GDM1 (cell line): ENCODE data around the gene KRT79.

Experiments used
- DNase-seq: peaks from one replicate; lab custom pipeline; 2025; lab: John Stamatoyannopoulos, UW

The KRT79 gene

DNA sequence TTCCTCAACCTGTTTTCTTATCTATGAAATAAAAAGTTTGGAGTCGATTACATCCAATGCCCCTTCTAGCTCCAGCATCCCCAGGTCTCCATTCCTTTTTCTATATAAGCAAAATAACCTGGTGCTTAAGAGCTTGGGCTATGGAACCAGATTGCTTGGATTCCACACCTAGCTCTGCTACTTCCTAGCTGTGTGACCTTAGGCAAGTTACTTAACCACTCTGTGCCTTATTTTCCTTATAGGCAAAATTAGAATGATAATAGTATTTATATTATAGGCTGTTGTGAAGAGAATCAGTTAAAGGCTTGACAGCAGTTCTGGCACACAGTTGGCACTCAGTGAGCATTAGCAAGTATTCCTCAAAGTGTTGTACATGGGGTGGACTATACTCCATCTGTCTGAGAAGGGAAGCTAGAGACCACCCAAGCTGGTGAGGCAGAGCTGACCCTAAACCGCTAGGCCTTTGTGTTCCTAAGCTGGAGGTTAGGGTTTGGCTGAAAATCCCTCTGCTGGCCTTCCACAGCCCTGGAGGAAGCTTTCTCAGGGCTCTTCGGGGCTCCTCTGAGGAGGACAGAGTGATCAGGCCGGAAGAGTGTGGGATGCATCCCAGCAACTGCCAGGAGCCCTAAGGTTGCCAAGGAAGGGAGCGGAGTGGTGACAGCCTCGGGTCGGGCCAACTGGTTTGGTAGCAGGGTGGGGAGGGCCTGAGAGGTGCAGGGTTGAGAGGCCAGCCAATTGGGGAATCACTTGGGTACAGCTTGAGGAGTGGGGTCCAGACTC is 14.2 kb downstream of the KRT79 start:
- DNase-seq: no peak

GRCh38 chr12:52818887-52819420 is 15.2 kb downstream of the KRT79 start:
- no peak for DNase-seq

- DNase-seq: no peak
These were observed 15.7 kb downstream of the KRT79 start for GRCh38 chr12:52818388-52818787.

DNA sequence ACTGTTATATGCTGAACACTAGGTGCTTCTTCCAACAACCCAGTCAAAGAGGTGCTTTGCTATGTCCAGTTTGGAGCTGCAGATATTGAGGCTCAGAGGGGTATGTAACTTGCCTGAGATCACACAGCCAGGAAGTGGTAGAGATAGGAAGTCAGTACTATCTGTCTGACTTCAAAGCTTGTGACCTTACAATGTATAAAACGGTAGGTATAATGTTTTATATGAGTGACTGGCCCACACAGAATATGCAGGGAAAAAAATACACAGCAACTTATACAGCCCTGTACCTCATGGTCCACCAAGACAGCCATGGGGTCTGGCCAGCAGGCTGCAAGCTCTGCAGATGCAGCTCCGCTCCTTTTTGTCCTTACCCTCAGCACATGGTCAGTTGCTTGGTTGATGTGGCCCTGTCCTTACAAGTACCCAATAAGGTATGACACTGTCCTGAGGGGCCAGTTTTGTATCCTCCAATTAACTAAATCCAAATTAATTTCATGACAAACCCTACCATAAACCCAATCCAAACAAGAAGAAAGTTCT is 16.3 kb downstream of the KRT79 start:
- no peak for DNase-seq

- DNase-seq: no peak
These were observed 17.0 kb downstream of the KRT79 start for GRCh38 chr12:52817003-52817698.

DNA sequence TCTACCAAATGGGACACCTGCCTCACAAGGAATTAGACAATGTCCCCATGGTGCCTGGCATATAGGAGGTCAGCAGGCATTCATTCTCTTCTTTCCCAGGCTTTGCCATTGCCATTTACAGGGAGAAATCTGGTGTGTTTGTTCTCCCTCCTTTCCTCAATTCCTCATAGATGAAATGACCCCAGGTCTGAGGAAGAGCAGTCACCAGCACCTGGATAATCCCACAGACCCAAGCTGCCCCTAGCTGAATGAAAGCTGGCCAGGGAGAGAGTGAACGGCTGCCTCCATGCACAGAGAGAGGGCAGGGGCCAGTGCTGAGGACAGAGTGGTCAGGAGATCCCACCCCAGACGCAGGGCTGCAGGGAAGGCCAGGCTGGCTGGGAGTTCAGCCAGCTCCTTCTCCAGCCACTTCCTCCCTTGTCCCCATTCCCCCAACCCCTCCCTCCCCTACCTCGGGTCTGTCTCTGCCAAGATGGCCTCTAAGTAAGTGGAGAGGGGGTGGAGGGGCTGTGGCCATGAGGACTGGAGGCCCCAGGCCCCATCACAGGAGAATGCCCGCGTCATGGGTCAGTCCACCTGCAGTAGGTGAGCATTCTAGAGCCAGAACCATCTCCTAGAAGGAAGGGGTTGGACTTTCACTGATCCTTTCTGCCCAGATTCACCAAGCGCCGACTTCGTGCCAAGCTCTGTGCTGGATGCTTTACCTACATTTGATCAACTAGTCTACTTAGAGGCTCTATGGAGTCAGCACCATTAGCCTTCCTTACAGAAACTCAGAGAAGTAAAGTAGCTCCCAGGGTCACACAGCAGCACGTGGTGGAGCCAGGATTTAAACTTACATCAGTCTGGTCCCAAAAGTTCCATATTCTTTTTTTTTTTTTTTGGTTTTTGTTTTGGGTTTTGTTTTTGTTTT is 18.2 kb downstream of the KRT79 start:
- DNase-seq: no peak

GRCh38 chr12:52815161-52815560 is 18.9 kb downstream of the KRT79 start:
- no peak for DNase-seq

DNA sequence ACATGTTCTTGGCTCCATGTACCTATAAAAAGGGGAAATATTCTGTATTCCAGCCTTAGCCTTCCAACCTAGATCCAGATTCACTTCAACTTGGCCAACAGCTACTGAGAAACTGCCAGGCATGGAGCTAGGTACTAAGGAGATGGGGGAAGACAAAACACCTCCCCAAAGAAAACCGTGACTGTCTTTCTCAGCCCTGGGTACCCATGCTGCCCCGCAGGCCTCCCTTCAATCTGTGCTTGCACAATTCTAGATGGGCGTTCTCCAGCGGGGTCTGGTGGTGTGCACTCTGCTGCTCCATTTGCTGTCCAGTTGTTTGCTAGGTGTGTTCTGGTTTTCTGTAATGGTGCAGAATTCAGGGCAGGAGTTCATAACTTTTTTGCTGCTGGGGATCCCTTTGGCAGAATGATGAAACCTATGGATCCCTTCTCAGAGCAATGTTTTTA is 19.4 kb downstream of the KRT79 start:
- DNase-seq: no peak

GRCh38 chr12:52813885-52814709 is 20.0 kb downstream of the KRT79 start, which contains the start of gene KRT4:
TSS of gene KRT4 (minus strand) at chr12:52814116. CDS start at chr12:52814058, 58 bp downstream.
- DNase-seq: no peak

- no peak for DNase-seq
These were observed 20.8 kb downstream of the KRT79 start for GRCh38 chr12:52813203-52813819.

- DNase-seq: no peak
These were observed 21.4 kb downstream of the KRT79 start for GRCh38 chr12:52812749-52813148.

DNA sequence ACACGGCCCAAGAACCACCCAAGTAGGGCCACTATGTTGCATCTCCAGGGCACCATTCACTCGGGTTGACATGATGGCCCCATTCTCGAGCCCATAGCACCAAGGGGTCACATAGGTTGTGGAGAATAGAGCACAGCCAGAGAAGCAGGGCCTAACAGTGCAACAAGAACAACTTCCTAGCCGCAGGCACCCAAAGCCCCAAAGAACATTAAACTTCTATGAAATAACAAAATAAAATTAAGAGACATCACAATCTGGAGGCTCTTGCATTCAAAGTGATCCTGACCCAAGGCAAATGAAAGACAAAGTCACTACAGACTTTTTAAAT is 22.1 kb downstream of the KRT79 start:
- DNase-seq: no peak

DNA sequence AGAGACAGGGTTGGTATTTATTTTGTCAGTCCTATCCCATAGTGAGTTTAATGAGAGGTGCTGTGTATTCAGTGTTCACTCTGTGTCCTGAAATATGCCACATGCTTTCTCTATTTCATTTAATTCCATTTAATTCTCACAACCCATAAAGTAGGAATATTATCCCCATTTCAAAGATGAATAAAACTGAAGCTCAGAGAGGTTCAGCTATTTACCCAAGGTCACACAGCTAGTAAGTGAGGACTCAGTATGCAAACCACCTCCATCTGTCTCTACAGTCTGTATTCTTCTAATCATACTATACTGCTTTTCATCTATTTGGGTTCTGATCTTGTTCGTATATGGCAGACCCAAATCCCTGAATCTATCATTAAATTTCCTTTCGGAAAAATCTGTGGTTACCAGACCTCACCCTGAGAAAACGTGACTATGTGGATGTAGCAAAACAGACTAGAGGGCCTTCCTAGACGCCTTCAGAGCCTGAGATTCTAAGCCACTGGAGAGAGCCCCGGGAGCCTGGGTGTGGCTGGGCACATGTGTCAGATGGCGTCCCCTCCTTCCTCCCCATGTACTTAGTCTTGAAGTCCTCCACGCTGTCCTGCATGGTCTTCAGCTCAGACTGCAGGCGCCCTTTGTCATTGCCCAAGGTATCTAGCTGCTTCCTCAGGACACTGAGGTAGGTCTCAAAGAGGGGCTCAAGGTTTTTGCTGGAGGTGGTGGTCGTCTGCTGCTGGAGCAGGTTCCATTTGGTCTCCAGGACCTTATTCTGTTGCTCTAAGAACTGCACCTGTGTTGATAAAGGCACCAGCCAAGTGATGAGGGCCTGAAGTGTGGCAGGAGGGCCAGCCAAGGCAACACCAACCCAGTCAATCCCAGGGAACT is 22.7 kb downstream of the KRT79 start:
- no peak for DNase-seq

GRCh38 chr12:52810554-52810953 is 23.6 kb downstream of the KRT79 start:
- DNase-seq: no peak

- no peak for DNase-seq
These were observed 24.9 kb downstream of the KRT79 start for GRCh38 chr12:52809166-52809565.

DNA sequence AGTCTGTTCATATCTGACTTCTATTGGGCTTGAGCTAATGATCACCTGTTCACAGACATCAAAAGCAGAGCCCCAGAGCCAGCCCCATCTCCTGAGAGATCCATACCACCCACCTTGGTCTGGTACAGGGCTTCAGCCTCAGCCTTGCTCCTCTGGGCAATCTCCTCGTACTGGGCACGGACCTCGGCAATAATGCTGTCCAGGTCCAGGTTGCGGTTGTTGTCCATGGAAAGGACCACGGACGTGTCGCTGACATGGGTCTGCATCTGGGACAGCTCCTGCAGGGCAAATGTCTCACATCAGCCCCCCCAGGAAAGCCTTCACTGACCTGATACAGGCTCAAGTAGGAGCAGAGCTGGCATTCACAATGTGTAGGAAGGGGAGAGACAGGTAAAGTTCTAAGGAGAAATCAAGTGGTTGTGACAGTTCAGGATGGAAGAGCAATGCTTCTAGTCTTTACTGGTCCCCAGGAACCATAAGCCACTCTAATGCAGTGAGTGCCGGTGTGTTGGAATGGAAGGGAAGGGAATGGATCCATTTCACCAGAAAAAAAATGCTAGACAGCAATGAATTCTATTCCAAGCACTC is 25.4 kb downstream of the KRT79 start:
- DNase-seq: no peak

- no peak for DNase-seq
These were observed 26.3 kb downstream of the KRT79 start for GRCh38 chr12:52807544-52808470.
